ENCODE results near the gene PRIM1.

- TF ChIP-seq POLR2A (IDR thresholded peaks at IDR 0.05) (no peak), CTCF (IDR thresholded peaks at IDR 0.05) (no peak)
Observed at GRCh38 chr12:56773113-56773512, 21.0 kb upstream of the PRIM1 start.

Data from prostate gland (tissue), 2 donors.